Endometrial microvascular endothelial cells (primary cell): ENCODE results near the gene FAM20A. TPM values are rescaled to one million over a fixed set of nuclear protein-coding genes. Genes with fewer than 3 reads are reported as not detected.
"Not testable (repeated sequence)": the region's sequence is repeated elsewhere in the genome, so short reads cannot be mapped to it uniquely, and the experiment has no call there.

Source experiments
- in situ Hi-C: cut with HindIII; loops from 2 replicates; pipeline ENCODE4 v1.10.0; 2017; ENCODE audit warnings: low sequenced_read_pairs, low pct_unique_long_range_greater_than_20kb; ENCODE audit errors: inconsistent ontology term
- total RNA-seq: library from RNA; depleted of rRNA; stranded (reverse); fragments of >200 nt; gene quantifications from one replicate; pipeline ENCODE4 v1.2.3, GENCODE V29; 2015; ENCODE audit errors: inconsistent ontology term

Gene FAM20A
- total RNA-seq, 1 donor from 2014 or later, result not detected

GRCh38 chr17:68512247-68512959 lies 88.8 kb downstream of the FAM20A start, which contains the start of gene PRKAR1A:
Gene PRKAR1A (plus strand): TSS chr17:68512430. CDS start chr17:68515400, 2,970 bp downstream.
- in situ Hi-C loops, result no loop called here

GRCh38 chr17:68511671-68512246 lies 89.4 kb downstream of the FAM20A start:
- in situ Hi-C loops, result no loop called here

- in situ Hi-C loops, result no loop called here
Observed at GRCh38 chr17:68511254-68511670, 89.9 kb downstream of the FAM20A start.

GRCh38 chr17:68509141-68510057 lies 91.8 kb downstream of the FAM20A start:
- in situ Hi-C loops, result no loop called here

GRCh38 chr17:68507576-68507975 lies 93.6 kb downstream of the FAM20A start:
- in situ Hi-C loops, result no loop called here

GRCh38 chr17:68505951-68506350 lies 95.2 kb downstream of the FAM20A start:
- in situ Hi-C loops, result no loop called here

GRCh38 chr17:68501074-68501473 lies 100.1 kb downstream of the FAM20A start:
- in situ Hi-C loops, result no loop called here

- in situ Hi-C loops, result no loop called here
Observed at GRCh38 chr17:68499587-68499986, 101.6 kb downstream of the FAM20A start.

GRCh38 chr17:68498479-68499326 lies 102.5 kb downstream of the FAM20A start:
- in situ Hi-C loops, result no loop called here

GRCh38 chr17:68497885-68498319 lies 103.3 kb downstream of the FAM20A start:
- in situ Hi-C loops, result no loop called here

- in situ Hi-C loops, result no loop called here
Observed at GRCh38 chr17:68495081-68495480, 106.1 kb downstream of the FAM20A start.

- in situ Hi-C loops, result not testable (repeated sequence)
Observed at GRCh38 chr17:68492394-68493054, 108.6 kb downstream of the FAM20A start.

- in situ Hi-C loops, result no loop called here
Observed at GRCh38 chr17:68491381-68492231, 109.6 kb downstream of the FAM20A start.

GRCh38 chr17:68489919-68490318 lies 111.2 kb downstream of the FAM20A start:
- in situ Hi-C loops, result no loop called here
